HL-60 (cell line): ENCODE measurements around the gene MRI1.

Source experiments
- DNase-seq, 2 experiments: peaks; one replicate each; pipeline ENCODE4 v3.0.0-alpha.2; 2010 to 2020; ENCODE audit warnings: low read depth in 1 of 2, low spot score in 1 of 2
- H3K27ac ChIP-seq: fragments of 250-450 bp; sonication (Bioruptor Pico); replicated peaks from 2 replicates; pipeline ENCODE4 v1.5.1; 2020; ENCODE audit warnings: mild to moderate bottlenecking, moderate library complexity
- H3K27me3 ChIP-seq: fragments of 250-450 bp; sonication (Bioruptor Pico); 2 replicates; pipeline ENCODE4 v1.5.1; 2021; ENCODE audit warnings: mild to moderate bottlenecking, moderate library complexity; ENCODE audit not compliant: insufficient read depth, poor library complexity, severe bottlenecking
- H3K4me3 ChIP-seq: replicated peaks from 2 replicates; pipeline ENCODE4 v1.5.1; 2011; ENCODE audit warnings: mild to moderate bottlenecking, control low read depth, low read length; ENCODE audit not compliant: insufficient read depth
- GABPA ChIP-seq: IDR thresholded peaks from 2 replicates; pipeline ENCODE4 v1.6.1; 2012; ENCODE audit warnings: low read depth
- POLR2AphosphoS5 ChIP-seq: IDR thresholded peaks from 2 replicates; pipeline ENCODE4 v1.6.1; 2012; ENCODE audit warnings: low read depth
- REST ChIP-seq: IDR thresholded peaks from 2 replicates; pipeline ENCODE4 v1.6.1; 2012; ENCODE audit warnings: low read depth; ENCODE audit not compliant: insufficient replicate concordance
- SPI1 ChIP-seq: IDR thresholded peaks from 2 replicates; pipeline ENCODE4 v1.6.1; 2012; ENCODE audit warnings: low read depth, mild to moderate bottlenecking, borderline replicate concordance
- TF ChIP-seq, protein P1 (sequence below): IDR thresholded peaks from one replicate; pipeline ENCODE4 v1.5.1; 2011; ENCODE audit warnings: low read length, control low read depth, inconsistent platforms; ENCODE audit not compliant: insufficient read depth

MRI1 gene

GRCh38 chr19:13823256-13823655 is 58.9 kb downstream of the MRI1 start:
- Histone ChIP-seq H3K27me3 (no peaks in the 10 kb centered on the region), H3K27ac (no peak overlapping the region), H3K4me3 (no peak overlapping the region)
- no peak for DNase-seq
- TF ChIP-seq, protein P1, sequence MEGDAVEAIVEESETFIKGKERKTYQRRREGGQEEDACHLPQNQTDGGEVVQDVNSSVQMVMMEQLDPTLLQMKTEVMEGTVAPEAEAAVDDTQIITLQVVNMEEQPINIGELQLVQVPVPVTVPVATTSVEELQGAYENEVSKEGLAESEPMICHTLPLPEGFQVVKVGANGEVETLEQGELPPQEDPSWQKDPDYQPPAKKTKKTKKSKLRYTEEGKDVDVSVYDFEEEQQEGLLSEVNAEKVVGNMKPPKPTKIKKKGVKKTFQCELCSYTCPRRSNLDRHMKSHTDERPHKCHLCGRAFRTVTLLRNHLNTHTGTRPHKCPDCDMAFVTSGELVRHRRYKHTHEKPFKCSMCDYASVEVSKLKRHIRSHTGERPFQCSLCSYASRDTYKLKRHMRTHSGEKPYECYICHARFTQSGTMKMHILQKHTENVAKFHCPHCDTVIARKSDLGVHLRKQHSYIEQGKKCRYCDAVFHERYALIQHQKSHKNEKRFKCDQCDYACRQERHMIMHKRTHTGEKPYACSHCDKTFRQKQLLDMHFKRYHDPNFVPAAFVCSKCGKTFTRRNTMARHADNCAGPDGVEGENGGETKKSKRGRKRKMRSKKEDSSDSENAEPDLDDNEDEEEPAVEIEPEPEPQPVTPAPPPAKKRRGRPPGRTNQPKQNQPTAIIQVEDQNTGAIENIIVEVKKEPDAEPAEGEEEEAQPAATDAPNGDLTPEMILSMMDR, result no peak
- TF ChIP-seq REST, result no peak
- no peak for TF ChIP-seq POLR2AphosphoS5
- TF ChIP-seq GABPA, result no peak
- TF ChIP-seq SPI1, result no peak
